ENCODE measurements around the gene M1AP.
A peak's percentile ranks its signal among the peaks of the same experiment; 100 is the strongest.

M1AP gene

GRCh38 chr2:74690571-74690970, 42.4 kb upstream of the M1AP start:
- TF ChIP-seq, protein P1, sequence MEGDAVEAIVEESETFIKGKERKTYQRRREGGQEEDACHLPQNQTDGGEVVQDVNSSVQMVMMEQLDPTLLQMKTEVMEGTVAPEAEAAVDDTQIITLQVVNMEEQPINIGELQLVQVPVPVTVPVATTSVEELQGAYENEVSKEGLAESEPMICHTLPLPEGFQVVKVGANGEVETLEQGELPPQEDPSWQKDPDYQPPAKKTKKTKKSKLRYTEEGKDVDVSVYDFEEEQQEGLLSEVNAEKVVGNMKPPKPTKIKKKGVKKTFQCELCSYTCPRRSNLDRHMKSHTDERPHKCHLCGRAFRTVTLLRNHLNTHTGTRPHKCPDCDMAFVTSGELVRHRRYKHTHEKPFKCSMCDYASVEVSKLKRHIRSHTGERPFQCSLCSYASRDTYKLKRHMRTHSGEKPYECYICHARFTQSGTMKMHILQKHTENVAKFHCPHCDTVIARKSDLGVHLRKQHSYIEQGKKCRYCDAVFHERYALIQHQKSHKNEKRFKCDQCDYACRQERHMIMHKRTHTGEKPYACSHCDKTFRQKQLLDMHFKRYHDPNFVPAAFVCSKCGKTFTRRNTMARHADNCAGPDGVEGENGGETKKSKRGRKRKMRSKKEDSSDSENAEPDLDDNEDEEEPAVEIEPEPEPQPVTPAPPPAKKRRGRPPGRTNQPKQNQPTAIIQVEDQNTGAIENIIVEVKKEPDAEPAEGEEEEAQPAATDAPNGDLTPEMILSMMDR (IDR thresholded peaks at IDR 0.05; ENCODE audit: low read depth, low read length) = peak; percentile 77
- peak; percentile 80 to 83 for DNase-seq (ENCODE audit: low read depth in 2 of 2)
- H3K4me3 ChIP-seq (replicated peaks in 1 of 2; ENCODE audit: low read depth in 2 of 2, low read length in 2 of 2) = no peak overlapping the region

DNA sequence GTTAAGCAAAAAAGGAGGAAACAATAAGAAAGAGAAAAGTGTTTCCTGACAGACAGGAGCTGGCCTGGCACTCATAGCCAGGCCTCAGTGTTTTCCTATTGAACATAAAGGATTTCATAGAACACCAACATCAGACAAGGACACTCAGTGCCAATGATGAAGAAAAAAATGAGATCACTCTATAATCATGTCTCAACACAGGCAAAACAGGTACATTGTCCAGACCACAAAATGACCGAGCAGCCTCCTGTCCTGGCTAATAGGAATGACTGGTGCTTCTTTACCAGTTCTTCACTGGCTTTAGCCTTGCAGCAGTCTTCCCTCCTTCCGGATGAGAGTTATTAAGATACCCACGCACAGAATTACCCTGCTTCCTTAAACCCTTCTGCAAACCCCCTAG, 41.5 kb upstream of the M1AP start:
- no peak overlapping the region for H3K4me3 ChIP-seq (replicated peaks in 1 of 2; ENCODE audit: low read depth in 2 of 2, low read length in 2 of 2)
- TF ChIP-seq, protein P1 (IDR thresholded peaks at IDR 0.05; ENCODE audit: low read depth, low read length) = no peak
- no peak for DNase-seq (ENCODE audit: low read depth in 2 of 2)

DNA sequence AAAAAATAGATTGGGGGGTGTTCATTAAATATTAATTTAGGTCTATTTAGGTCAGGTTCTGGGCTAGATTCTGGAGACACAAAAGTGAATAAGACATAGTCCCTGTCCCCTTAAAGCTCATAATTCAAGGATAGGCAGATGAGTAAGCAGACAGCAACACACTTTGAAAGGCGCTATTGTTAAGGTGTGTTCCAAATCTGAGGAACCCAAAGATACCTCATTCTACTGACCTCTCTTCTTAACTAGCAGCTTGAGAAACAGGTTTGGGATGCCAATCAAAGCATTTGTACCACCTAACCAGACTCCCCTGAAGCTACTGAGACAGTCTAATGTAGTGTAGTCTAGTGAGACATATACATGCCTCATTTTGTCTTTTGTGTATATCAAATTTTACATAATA, 40.8 kb upstream of the M1AP start:
- TF ChIP-seq, protein P1 (IDR thresholded peaks at IDR 0.05; ENCODE audit: low read depth, low read length) = no peak
- no peak overlapping the region for H3K4me3 ChIP-seq (replicated peaks in 1 of 2; ENCODE audit: low read depth in 2 of 2, low read length in 2 of 2)
- DNase-seq (ENCODE audit: low read depth in 2 of 2) = no peak

DNA sequence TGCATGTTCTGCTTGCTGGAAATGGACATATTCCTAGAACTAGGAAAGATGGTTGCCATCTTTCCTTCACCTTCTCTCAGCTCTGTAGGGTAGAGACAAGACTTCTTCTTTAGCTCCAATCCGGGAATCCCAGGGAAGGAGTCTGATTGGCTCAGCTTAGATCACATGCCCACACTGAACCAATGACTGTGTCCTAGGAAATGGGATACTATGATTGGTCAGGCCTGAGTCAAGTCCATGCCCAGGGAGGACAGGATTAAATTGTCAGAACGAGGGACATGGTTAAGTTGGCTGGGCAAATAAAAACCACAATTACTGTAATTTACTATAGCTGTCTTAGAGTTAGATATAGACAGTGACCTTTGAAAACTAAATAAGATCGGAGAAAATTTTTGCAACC, 37.3 kb upstream of the M1AP start:
- DNase-seq (ENCODE audit: low read depth in 2 of 2) = no peak
- TF ChIP-seq, protein P1 (IDR thresholded peaks at IDR 0.05; ENCODE audit: low read depth, low read length) = no peak
- H3K4me3 ChIP-seq (replicated peaks in 1 of 2; ENCODE audit: low read depth in 2 of 2, low read length in 2 of 2) = no peak overlapping the region

- TF ChIP-seq, protein P1 (IDR thresholded peaks at IDR 0.05; ENCODE audit: low read depth, low read length) = no peak
- H3K4me3 ChIP-seq (replicated peaks in 1 of 2; ENCODE audit: low read depth in 2 of 2, low read length in 2 of 2) = no peak overlapping the region
- no peak for DNase-seq (ENCODE audit: low read depth in 2 of 2)
Observed at GRCh38 chr2:74682501-74682900, 34.4 kb upstream of the M1AP start.

DNA sequence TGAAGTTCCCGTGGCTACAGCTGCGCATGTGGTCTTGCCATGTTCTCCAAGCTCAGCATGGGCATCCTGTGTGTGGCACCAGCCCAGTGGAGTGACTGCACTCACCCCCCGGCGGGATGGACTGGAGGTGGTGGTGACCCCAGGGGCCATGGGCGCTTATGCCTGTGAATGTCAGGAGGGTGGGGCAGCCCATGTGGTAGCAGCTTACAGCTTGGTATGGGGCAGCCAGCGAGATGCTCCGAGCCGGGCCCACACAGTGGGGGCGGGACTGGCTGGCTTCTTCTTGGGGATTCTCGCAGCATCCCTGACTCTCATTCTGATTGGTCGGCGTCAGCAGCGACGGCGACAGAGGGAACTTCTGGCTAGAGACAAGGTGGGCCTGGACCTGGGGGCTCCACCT, 31.5 kb upstream of the M1AP start:
- no peak overlapping the region for H3K4me3 ChIP-seq (replicated peaks in 1 of 2; ENCODE audit: low read depth in 2 of 2, low read length in 2 of 2)
- no peak for DNase-seq (ENCODE audit: low read depth in 2 of 2)
- TF ChIP-seq, protein P1 (IDR thresholded peaks at IDR 0.05; ENCODE audit: low read depth, low read length) = no peak

DNA sequence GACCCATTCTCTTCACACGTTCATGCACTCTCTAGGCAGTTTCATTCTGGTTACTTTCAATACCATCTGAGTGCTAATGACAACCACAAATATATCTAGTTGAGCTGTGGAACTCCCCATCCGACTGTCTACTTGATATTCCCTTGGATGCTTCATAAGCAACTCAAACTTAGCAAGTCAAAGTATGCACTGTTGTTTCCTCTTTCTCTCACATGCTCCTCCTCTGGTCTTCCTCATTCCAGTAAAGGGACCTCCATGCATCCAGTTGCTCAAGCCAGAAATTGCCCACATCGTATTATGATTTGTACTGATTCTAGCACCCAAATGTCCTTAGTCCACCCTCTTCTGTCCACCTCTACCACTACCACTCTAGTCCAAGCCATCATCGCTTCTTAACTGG, 28.2 kb upstream of the M1AP start:
- no peak for DNase-seq (ENCODE audit: low read depth in 2 of 2)
- no peak overlapping the region for H3K4me3 ChIP-seq (replicated peaks in 1 of 2; ENCODE audit: low read depth in 2 of 2, low read length in 2 of 2)
- TF ChIP-seq, protein P1 (IDR thresholded peaks at IDR 0.05; ENCODE audit: low read depth, low read length) = no peak
